B cell (primary cell): ENCODE results near the gene ADRA2A. TPM values are rescaled to one million over a fixed set of nuclear protein-coding genes. Genes with fewer than 3 reads are reported as not detected.

Source experiments
- ATAC-seq: fragments of 200-7000 bp; cut with Tn5 transposase; one replicate; pipeline ENCODE4 v1.10.0; 2021; ENCODE audit warnings: low read depth, mild to moderate bottlenecking, moderate number of reproducible peaks, moderate library complexity
- CTCF ChIA-PET: fragments of 350-600 bp; sonication (Branson Sonifier 250); formaldehyde crosslinking; loops from one replicate; lab custom pipeline; 2021; ENCODE audit warnings: antibody characterized with exemption, inconsistent platforms; lab: Charles Lee
- POLR2A ChIA-PET: fragments of 350-600 bp; sonication (Branson Sonifier 250); formaldehyde crosslinking; loops from one replicate; lab custom pipeline; 2021; ENCODE audit warnings: antibody characterized with exemption; lab: Charles Lee
- DNase-seq: peaks from one replicate; pipeline ENCODE4 v3.0.0; 2013
- H2AFZ ChIP-seq: 2 replicates; pipeline ENCODE4 v1.6.1; 2012; ENCODE audit warnings: mild to moderate bottlenecking, low read depth, low read length; ENCODE audit not compliant: insufficient read depth, poor library complexity, severe bottlenecking
- H3K27ac ChIP-seq, 2 donors: 1 replicate in 1 of 2; 2 replicates in 1 of 2; pipeline ENCODE4 v1.5.1; 2012 to 2013; ENCODE audit warnings: low read length in 2 of 2, mild to moderate bottlenecking in 2 of 2, moderate library complexity in 1 of 2
- H3K27me3 ChIP-seq, 4 experiments: fragments of 200-600 bp in 1 of 4; sonication (generic) in 1 of 4; replicated peaks in 1 of 4; 1 replicate in 2 of 4; 2 replicates in 2 of 4; pipeline versions ENCODE4 v1.6.1 to v1.7.0; 2013 to 2016; ENCODE audit warnings: low read length in 3 of 4, mild to moderate bottlenecking in 2 of 4, mixed read lengths in 1 of 4, moderate library complexity in 1 of 4; ENCODE audit not compliant: insufficient read depth in 4 of 4, control insufficient read depth in 3 of 4; ENCODE audit errors: control extremely low read depth in 1 of 4
- H3K36me3 ChIP-seq, 2 experiments: replicated peaks in 1 of 2; 1 replicate in 1 of 2; 2 replicates in 1 of 2; pipeline versions ENCODE4 v1.6.1 to v1.7.1; 2013; ENCODE audit warnings: low read length in 1 of 2; ENCODE audit not compliant: insufficient read depth in 2 of 2, control insufficient read depth in 1 of 2; ENCODE audit errors: control extremely low read depth in 1 of 2, extremely low read depth in 1 of 2
- H3K4me1 ChIP-seq, 2 donors: fragments of 200-600 bp in 1 of 2; sonication (generic) in 1 of 2; 1 replicate in 1 of 2; 2 replicates in 1 of 2; pipeline versions ENCODE4 v1.5.1 to v1.6.1; 2013 to 2017; ENCODE audit warnings: low read length in 2 of 2; ENCODE audit not compliant: control insufficient read depth in 2 of 2, insufficient read depth in 2 of 2
- H3K4me2 ChIP-seq: replicated peaks from 2 replicates; pipeline ENCODE3; 2012; ENCODE audit warnings: mild to moderate bottlenecking, low read depth, low read length; ENCODE audit not compliant: poor library complexity, severe bottlenecking
- H3K4me3 ChIP-seq, 5 experiments: fragments of 200-600 bp in 1 of 5; sonication (generic) in 1 of 5; 1 replicate in 3 of 5; 2 replicates in 2 of 5; pipeline versions ENCODE4 v1.5.1 to v1.7.0; 2011 to 2016; ENCODE audit warnings: low read length in 4 of 5, mild to moderate bottlenecking in 4 of 5, low read depth in 2 of 5, control low read depth in 1 of 5, moderate library complexity in 1 of 5; ENCODE audit not compliant: insufficient read depth in 1 of 5; ENCODE audit errors: control extremely low read depth in 1 of 5, extremely low read depth in 1 of 5
- H3K79me2 ChIP-seq: fragments of 200-600 bp; sonication (generic); one replicate; pipeline ENCODE4 v1.6.0; 2016; ENCODE audit warnings: low read length; ENCODE audit not compliant: control insufficient read depth, insufficient read depth
- H3K9ac ChIP-seq: fragments of 200-600 bp; sonication (generic); 2 replicates; pipeline ENCODE4 v1.6.1; 2017; ENCODE audit warnings: mild to moderate bottlenecking, low read length, moderate library complexity
- H3K9me3 ChIP-seq, 3 donors: one replicate each; pipeline versions ENCODE4 v1.6.1 to v1.7.1; 2013; ENCODE audit warnings: low read length in 2 of 3; ENCODE audit not compliant: control insufficient read depth in 2 of 3, insufficient read depth in 1 of 3; ENCODE audit errors: control extremely low read depth in 1 of 3
- H4K20me1 ChIP-seq: 2 replicates; pipeline ENCODE4 v1.6.0; 2012; ENCODE audit warnings: mild to moderate bottlenecking, low read length; ENCODE audit not compliant: insufficient read depth, control insufficient read depth, poor library complexity, severe bottlenecking
- H3K27ac Mint-ChIP-seq: one replicate; pipeline ENCODE4 v1.8.0; 2021; ENCODE audit warnings: mixed read lengths
- H3K27me3 Mint-ChIP-seq: one replicate; pipeline ENCODE4 v1.8.0; 2021; ENCODE audit warnings: mixed read lengths
- H3K4me1 Mint-ChIP-seq: one replicate; pipeline ENCODE4 v1.8.0; 2021; ENCODE audit warnings: mixed read lengths
- H3K4me3 Mint-ChIP-seq: one replicate; pipeline ENCODE4 v1.8.0; 2021; ENCODE audit warnings: mixed read lengths
- H3K9me3 Mint-ChIP-seq: one replicate; pipeline ENCODE4 v1.8.0; 2022; ENCODE audit warnings: mixed read lengths; ENCODE audit not compliant: insufficient read depth
- EZH2 ChIP-seq: IDR thresholded peaks from 2 replicates; pipeline ENCODE4 v1.6.1; 2012; ENCODE audit warnings: borderline replicate concordance, low read depth, mild to moderate bottlenecking, moderate library complexity, low read length; ENCODE audit not compliant: insufficient read depth, poor library complexity, severe bottlenecking
- WGBS: methylation state at CpG from one replicate; pipeline ENCODE4 v1.1.5; 2013; ENCODE audit warnings: missing lambda C conversion rate; ENCODE audit not compliant: insufficient coverage; 5-methylcytosine and 5-hydroxymethylcytosine counted together
- intact Hi-C: fragments of 100-400 bp; cut with micrococcal nuclease; formaldehyde crosslinking; loops from one replicate; pipeline ENCODE4 v1.10.0; 2022
- polyA plus RNA-seq: library from polyadenylated mRNA; depleted of rRNA; stranded (reverse); fragments of >200 nt; gene quantifications from 2 replicates; pipeline ENCODE4 v1.2.3, GENCODE V29; 2012
- total RNA-seq, 2 donors: library from RNA; stranded (reverse); fragments of 120-200 nt in 1 of 2; gene quantifications; 1 replicate in 1 of 2; 2 replicates in 1 of 2; pipeline versions ENCODE4 v1.2.3 to v1.2.4, GENCODE V29; 2013 to 2022
- TF ChIP-seq, protein P1 (sequence below): fragments of 200-600 bp; IDR thresholded peaks from one replicate; pipeline ENCODE4 v1.8.0; 2022; ENCODE audit warnings: antibody characterized with exemption, mild to moderate bottlenecking

ADRA2A gene
- total and polyA plus RNA-seq, 2 donors (not counting 1 experiment from before 2014, with no cell fraction given) = 0.01 TPM; not detected in 1

DNA sequence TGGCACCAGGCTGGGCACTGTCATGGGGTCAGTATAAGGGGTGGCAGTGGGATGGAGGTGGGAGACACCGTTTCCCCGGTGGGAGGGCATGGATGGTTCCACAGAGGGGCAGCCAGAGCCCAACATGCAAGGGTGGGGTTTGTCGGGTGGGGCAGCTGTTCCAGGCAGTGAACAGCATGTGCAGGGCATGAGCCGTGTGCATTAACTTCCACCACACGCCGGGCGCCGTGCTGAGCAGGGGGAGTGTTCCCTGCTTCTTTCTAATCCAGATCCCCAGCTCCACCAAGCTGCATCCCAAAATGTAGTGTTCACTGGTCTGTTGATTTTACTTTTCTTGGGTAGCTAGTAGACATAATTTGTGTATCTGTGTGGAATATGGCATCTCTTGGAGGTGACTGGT lies 29.3 kb downstream of the ADRA2A start:
- H3K9ac ChIP-seq = no peak overlapping the region
- ATAC-seq = no peak
- H2AFZ ChIP-seq = no peak overlapping the region
- H3K4me3 Mint-ChIP-seq = no peak overlapping the region
- H3K9me3 ChIP-seq = peaks cover 0 to 4% (median 0%) of the 10 kb centered on the region in 3 donors
- intact Hi-C loops = no loop called here
- H3K4me2 ChIP-seq = no peak overlapping the region
- no peak for DNase-seq
- no peaks in the 10 kb centered on the region for H3K9me3 Mint-ChIP-seq
- H3K27ac ChIP-seq = no peak overlapping the region
- CTCF ChIA-PET = no interaction called here
- H3K27me3 Mint-ChIP-seq = peaks cover 18% of the 10 kb centered on the region
- H3K4me1 ChIP-seq = no peaks in the 10 kb centered on the region
- TF ChIP-seq, protein P1, sequence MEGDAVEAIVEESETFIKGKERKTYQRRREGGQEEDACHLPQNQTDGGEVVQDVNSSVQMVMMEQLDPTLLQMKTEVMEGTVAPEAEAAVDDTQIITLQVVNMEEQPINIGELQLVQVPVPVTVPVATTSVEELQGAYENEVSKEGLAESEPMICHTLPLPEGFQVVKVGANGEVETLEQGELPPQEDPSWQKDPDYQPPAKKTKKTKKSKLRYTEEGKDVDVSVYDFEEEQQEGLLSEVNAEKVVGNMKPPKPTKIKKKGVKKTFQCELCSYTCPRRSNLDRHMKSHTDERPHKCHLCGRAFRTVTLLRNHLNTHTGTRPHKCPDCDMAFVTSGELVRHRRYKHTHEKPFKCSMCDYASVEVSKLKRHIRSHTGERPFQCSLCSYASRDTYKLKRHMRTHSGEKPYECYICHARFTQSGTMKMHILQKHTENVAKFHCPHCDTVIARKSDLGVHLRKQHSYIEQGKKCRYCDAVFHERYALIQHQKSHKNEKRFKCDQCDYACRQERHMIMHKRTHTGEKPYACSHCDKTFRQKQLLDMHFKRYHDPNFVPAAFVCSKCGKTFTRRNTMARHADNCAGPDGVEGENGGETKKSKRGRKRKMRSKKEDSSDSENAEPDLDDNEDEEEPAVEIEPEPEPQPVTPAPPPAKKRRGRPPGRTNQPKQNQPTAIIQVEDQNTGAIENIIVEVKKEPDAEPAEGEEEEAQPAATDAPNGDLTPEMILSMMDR = no peak
- TF ChIP-seq EZH2 = no peak
- peaks cover 0 to 3% (median 0%) of the 10 kb centered on the region in 4 experiments for H3K27me3 ChIP-seq
- H3K36me3 ChIP-seq = no peaks in the 10 kb centered on the region
- no peaks in the 10 kb centered on the region for H4K20me1 ChIP-seq
- no peaks in the 10 kb centered on the region for H3K4me1 Mint-ChIP-seq
- WGBS = 90% methylated on average over 4 of the region's 8 CpGs
- H3K4me3 ChIP-seq = no peak overlapping the region
- POLR2A ChIA-PET = no interaction called here
- no peaks in the 10 kb centered on the region for H3K79me2 ChIP-seq
- no peak overlapping the region for H3K27ac Mint-ChIP-seq

DNA sequence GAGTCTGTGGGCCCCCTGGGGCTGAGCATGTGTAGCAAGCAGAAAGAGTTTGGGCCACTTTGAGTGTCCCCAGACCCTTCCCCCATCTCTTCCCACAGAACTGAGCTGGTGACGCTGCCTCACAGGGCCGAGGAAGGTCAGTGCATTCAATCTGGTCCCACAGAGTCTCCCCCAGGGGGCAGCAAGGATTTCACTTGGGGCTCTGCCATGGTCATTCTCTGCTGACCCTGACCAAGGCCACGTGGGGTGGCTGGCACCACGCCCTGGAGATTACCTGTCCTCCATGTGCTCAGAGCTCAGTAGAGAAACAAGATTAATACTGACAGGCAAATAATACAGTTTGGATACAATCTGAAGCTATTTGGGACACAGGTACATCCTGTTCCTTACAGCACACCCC lies 30.2 kb downstream of the ADRA2A start:
- intact Hi-C loops = no loop called here
- Mint-ChIP-seq H3K27me3 (peaks cover 23% of the 10 kb centered on the region), H3K9me3 (no peaks in the 10 kb centered on the region), H3K4me1 (no peaks in the 10 kb centered on the region), H3K27ac (no peak overlapping the region), H3K4me3 (no peak overlapping the region)
- H3K79me2 ChIP-seq = no peaks in the 10 kb centered on the region
- no peak for ATAC-seq
- H4K20me1 ChIP-seq = no peaks in the 10 kb centered on the region
- no peaks in the 10 kb centered on the region for H3K4me1 ChIP-seq
- H2AFZ ChIP-seq = no peak overlapping the region
- POLR2A ChIA-PET = no interaction called here
- TF ChIP-seq, protein P1 = no peak
- H3K9me3 ChIP-seq = peaks cover 0 to 4% (median 0%) of the 10 kb centered on the region in 3 donors
- H3K27me3 ChIP-seq = peaks cover 0 to 3% (median 0%) of the 10 kb centered on the region in 4 experiments
- no peaks in the 10 kb centered on the region for H3K36me3 ChIP-seq
- H3K4me3 ChIP-seq = no peak overlapping the region
- 82% methylated on average over 3 of the region's 4 CpGs for WGBS
- H3K9ac ChIP-seq = no peak overlapping the region
- DNase-seq = no peak
- H3K4me2 ChIP-seq = no peak overlapping the region
- CTCF ChIA-PET = no interaction called here
- no peak overlapping the region for H3K27ac ChIP-seq
